Glomerular visceral epithelial cell (primary cell): ENCODE measurements around the gene SMC1B.
"Not testable (repeated sequence)": the region's sequence is repeated elsewhere in the genome, so short reads cannot be mapped to it uniquely, and the experiment has no call there.

ENCODE experiments used
- DNase-seq: peaks from one replicate; pipeline ENCODE4 v3.0.0-alpha.2; 2016; ENCODE audit errors: extremely low spot score

SMC1B gene

DNA sequence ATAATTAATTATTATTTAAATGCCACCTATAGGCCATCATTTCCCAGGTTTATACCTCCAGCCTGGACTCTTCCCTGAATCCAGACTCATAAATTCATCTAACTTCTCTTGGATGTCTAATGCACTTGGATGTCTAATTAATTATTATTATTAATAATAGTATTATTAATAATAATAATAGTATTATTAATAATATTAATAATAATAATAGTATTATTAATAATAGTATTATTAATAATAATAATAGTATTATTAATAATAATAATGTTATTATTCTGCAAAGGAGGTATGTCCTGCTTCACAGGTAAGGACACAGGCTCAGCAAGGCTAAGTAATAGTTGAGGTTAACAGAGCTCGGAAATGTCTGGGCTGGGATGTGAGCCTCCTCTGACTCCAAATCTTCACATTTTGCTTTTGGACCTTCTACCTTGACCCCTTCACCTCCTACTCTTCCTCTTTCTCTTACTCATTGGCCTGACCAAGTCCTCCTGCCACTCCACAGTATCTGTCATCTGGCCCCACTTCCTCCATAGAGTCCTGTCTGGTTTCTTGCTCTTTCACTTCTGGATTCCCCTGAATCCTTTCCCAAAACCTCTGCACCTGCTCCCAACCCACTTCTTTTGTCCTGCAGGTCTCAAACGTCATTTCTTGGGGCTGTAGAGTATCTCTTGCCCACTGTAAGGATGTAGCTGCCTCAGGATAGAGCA, 8.1 kb upstream of the SMC1B start:
- no peak for DNase-seq

GRCh38 chr22:45420539-45420938, 7.1 kb upstream of the SMC1B start:
- no peak for DNase-seq

- no peak for DNase-seq
Observed at GRCh38 chr22:45420011-45420410, 6.6 kb upstream of the SMC1B start.

DNA sequence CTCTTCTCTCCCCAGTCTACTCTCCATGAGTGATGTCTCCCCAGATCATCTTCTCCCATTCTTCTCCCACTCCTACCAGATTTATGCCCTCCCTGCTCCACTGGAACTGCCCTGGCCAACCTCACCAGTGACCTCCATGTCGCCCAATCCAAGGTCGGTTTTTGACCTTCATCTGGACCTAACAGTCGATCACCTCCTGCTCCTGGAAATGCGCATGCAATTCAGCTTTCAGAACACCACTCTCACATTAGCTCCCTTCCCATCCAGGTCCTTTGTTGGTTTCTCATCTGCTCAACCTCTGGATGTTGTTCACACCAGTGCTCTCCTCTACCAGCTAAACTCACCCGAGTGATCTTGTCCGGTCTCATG, 5.4 kb upstream of the SMC1B start:
- DNase-seq: no peak

GRCh38 chr22:45418056-45418769, 4.8 kb upstream of the SMC1B start:
- DNase-seq: no peak

- DNase-seq: no peak
Observed at GRCh38 chr22:45413013-45413367, 409 bp downstream of the SMC1B start.

GRCh38 chr22:45407793-45408192, 5.6 kb downstream of the SMC1B start:
- no peak for DNase-seq

GRCh38 chr22:45402466-45402985, 10.9 kb downstream of the SMC1B start:
- DNase-seq: no peak

DNA sequence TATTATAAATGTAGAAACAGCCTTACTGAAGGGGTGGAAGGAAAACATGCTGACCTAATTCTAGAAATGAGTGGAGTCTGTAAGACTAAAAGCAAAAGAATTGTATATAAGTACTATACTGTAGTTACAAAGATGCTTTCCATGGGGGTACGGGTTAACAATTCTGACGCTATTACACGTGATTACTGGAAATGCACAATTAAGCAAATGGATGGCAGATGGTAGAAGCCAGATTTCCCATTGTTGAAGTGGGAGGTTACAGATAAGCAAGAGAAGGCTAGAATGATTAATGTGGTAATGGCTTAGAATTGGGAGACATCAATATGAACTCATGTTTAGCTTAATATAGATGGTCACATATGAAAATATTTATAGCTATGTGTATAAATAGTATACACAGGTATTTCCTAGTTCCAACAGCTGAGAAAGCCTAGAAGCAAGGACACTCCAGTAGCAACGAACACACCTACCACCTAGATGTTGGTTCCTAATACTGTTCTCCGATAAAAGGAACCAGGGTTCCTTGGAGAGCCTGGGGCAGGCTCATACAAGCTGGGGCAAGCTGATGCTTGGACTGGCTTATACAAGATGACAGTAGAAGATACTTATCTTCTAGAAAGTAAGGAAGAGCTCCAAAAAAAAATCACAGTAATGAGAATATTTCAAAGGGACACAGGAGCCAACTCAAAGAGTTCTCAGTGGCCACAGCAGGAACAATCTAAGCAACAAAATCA, 13.5 kb downstream of the SMC1B start:
- no peak for DNase-seq

- DNase-seq: no peak
Observed at GRCh38 chr22:45398214-45398613, 15.2 kb downstream of the SMC1B start.

DNA sequence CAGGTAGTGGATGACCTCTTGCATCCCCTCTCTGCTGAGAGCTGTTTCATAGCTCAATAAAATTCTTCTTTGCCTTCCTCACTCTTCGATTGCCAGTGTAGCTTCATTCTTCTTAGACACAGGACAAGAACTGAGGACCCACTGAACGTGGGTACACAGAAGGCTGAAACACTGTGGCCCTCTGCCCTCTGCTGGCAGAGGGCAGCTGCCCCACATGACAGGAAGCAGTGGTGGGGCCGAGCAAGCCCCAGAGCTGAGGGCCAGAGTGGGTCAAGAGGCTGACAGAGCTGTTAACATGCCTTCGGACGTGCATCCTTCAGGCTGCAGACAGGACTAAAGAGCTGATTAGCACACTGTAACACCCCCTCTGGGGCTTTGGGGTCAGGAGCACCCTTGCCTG, 15.6 kb downstream of the SMC1B start:
- DNase-seq: no peak

DNA sequence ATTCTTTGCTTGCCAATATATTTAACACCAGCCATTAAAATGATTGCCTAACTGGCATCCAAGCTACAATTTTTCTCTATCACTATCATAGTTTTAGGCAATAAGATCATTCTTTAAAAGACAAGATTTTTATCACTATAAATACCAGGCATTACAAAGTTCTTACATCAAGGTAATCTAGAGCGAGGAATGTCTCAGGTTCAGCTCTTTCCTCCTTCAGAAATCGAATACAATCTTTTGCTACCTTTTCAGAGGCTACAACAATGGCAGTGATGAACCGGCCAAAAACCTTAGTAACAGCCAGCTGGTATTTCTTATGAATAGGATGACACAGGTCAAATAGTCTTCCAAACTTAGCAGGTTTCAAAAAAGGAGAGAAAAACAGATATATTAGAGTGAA, 23.9 kb downstream of the SMC1B start:
- DNase-seq: no peak

- no peak for DNase-seq
Observed at GRCh38 chr22:45381348-45381747, 32.1 kb downstream of the SMC1B start.

GRCh38 chr22:45376703-45377102, 36.7 kb downstream of the SMC1B start:
- no peak for DNase-seq

GRCh38 chr22:45376009-45376408, 37.4 kb downstream of the SMC1B start:
- DNase-seq: no peak

- not testable (repeated sequence) for DNase-seq
Observed at GRCh38 chr22:45373592-45373991, 39.8 kb downstream of the SMC1B start.

GRCh38 chr22:45366713-45367112, 46.7 kb downstream of the SMC1B start:
- DNase-seq: no peak

DNA sequence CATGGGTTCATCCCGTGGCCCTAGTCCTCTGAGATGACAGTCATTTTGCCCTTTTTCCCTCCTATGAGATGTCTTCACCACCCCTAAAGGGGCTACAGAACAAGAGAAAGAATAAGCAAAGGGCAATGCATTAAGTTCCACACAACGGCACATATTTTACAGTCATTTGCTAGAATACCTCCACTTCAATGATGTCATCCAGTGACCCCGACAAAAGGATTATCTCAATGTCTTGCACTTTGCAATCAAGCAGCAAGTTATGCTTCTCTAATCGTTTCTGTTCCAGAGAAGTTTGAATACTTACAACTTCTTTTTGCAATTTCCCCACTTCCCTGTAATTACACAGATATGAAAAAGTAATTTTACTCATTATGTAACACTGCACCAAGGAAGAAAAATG, 53.8 kb downstream of the SMC1B start:
- DNase-seq: no peak

DNA sequence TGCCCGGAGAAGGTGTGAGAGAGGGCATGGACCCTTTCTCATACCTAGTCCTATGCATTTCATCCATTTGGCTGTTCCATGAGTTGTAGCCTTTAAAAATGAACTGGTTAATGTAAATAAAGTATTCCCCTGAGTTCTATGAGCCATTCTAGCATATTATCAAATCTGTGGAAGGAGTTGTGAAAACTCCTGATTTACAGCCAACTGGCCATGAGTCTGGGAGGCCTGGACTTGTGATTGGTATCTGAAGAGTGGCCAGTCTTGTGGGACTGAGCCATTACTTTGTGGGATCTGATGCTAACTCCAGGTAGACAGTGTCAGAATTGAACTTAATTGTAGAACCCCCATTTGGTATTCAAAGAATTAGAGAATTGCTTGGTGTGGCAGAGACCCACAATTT, 55.3 kb downstream of the SMC1B start:
- DNase-seq: no peak

- no peak for DNase-seq
Observed at GRCh38 chr22:45357490-45357889, 55.9 kb downstream of the SMC1B start.

GRCh38 chr22:45353786-45354185, 59.6 kb downstream of the SMC1B start:
- DNase-seq: no peak

- DNase-seq: not testable (repeated sequence)
Observed at GRCh38 chr22:45352757-45353156, 60.6 kb downstream of the SMC1B start.

DNA sequence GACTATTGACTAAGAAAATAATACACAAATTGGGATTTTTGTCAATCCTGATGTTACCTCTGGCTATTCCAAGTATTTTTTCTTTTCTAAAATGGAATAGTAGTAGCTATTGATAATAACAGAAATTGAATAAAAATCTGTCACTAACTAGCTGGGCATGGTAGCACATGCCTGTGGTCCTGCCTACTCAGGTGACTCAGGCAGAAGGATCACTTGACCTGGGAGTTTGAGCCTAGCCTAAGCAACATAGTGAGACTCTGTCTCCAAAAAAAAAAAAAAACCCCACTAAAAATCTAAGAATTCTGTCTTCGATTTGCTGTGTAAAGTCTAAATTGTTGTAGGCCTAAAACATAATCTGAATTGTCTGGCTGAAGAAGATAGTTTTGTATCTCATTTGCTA, 61.4 kb downstream of the SMC1B start:
- no peak for DNase-seq
